Esophagus muscularis mucosa (tissue), 4 donors: ENCODE data around the gene PTER.

Source experiments
- EP300 ChIP-seq: sonication (generic); formaldehyde crosslinking; IDR thresholded peaks from one replicate; pipeline ENCODE4 v1.6.1; 2017; ENCODE audit warnings: antibody characterized with exemption
- POLR2A ChIP-seq: fragments of 450-650 bp; IDR thresholded peaks from one replicate; pipeline ENCODE4 v1.6.1; 2017; ENCODE audit warnings: antibody characterized with exemption, moderate library complexity, mild to moderate bottlenecking, low read depth
- POLR2AphosphoS5 ChIP-seq, 2 donors: sonication (generic); formaldehyde crosslinking; IDR thresholded peaks; one replicate each; pipeline ENCODE4 v1.6.1; 2017; ENCODE audit warnings: antibody characterized with exemption in 2 of 2
- TF ChIP-seq, protein P1 (sequence below), 3 experiments: fragments of 200-600 bp in 2 of 3; fragments of 450-650 bp in 1 of 3; sonication (generic) in 2 of 3; IDR thresholded peaks; one replicate each; pipeline ENCODE4 v1.5.1; 2017 to 2019; ENCODE audit warnings: antibody characterized with exemption in 3 of 3, mild to moderate bottlenecking in 2 of 3, moderate library complexity in 1 of 3

DNA sequence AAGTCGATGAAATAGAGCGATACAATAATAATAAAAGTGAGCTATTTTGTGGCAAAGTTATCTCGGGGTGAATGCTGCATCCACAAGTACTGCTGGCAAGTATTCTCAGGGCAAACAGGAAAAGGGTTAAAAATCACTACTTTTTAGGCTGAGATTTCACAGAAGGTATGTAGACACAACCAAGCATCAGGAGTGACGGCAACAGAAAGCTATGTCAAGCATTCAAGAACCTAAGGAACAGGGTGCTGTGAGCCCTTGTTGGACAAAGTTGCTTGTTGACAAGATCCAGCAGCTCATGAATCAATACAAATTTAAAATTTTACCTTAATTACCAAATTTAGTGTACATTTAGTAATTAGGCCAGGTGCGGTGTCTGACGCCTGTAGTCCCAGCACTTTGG, 126.1 kb downstream of the PTER start:
- TF ChIP-seq, protein P1, sequence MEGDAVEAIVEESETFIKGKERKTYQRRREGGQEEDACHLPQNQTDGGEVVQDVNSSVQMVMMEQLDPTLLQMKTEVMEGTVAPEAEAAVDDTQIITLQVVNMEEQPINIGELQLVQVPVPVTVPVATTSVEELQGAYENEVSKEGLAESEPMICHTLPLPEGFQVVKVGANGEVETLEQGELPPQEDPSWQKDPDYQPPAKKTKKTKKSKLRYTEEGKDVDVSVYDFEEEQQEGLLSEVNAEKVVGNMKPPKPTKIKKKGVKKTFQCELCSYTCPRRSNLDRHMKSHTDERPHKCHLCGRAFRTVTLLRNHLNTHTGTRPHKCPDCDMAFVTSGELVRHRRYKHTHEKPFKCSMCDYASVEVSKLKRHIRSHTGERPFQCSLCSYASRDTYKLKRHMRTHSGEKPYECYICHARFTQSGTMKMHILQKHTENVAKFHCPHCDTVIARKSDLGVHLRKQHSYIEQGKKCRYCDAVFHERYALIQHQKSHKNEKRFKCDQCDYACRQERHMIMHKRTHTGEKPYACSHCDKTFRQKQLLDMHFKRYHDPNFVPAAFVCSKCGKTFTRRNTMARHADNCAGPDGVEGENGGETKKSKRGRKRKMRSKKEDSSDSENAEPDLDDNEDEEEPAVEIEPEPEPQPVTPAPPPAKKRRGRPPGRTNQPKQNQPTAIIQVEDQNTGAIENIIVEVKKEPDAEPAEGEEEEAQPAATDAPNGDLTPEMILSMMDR (IDR thresholded peaks at IDR 0.05) = no peak
- TF ChIP-seq POLR2AphosphoS5 (IDR thresholded peaks at IDR 0.05) = no peak
- no peak for TF ChIP-seq EP300
- TF ChIP-seq POLR2A = no peak
